Measurements from ENCODE around the gene NELFA. TPM values are rescaled to one million over a fixed set of nuclear protein-coding genes. Genes with fewer than 3 reads are reported as not detected.
"Not testable (repeated sequence)": the region's sequence is repeated elsewhere in the genome, so short reads cannot be mapped to it uniquely, and the experiment has no call there.

The NELFA gene
- total RNA-seq, 1 donor from 2014 or later = 21.8 TPM

DNA sequence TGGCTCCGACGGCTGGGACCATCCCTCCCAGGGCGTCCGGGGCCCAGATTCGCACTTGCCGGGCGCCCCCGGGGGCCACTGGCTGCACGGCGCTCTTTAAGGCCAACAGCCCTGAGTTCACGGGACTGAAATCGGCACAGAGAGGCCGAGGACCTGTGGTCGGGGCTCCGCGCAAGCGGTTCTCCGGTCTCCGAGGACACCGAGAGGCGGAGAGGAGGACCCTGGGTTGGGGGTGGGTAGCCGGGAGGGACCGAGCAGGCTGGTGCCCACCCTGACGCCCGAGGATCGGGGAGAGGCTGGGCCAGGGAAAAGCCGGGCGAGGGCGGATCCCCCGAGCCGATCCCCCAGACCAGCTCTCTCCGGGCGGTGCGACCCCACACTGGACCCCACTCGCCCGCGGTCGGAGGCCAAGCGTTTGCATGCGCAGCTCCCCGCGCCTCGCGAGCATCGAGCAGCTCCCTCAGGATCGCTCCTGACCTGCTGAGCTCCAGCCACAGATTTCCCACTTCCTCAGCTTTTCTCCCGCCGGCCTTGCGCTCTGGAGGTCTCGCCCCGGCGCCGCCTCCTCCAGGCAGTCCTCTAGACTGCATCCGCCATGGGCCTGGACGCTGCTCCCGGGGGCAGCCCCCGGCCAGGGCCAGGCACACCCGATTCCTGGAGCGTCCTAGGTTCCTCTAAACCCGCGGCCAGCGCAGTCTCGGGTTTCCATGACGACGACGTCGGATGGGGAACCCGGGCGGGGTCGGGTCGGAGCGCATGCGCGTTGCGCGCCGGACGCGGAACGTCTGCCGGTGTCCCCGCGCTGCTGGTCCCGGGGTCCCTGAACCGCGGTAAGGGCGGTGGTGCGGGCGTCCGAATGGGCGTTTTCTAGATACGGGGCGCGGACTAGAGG, 32.7 kb upstream of the NELFA start:
- DNase-seq (ENCODE audit: extremely low read depth, low read depth, low spot score) = no peak

DNA sequence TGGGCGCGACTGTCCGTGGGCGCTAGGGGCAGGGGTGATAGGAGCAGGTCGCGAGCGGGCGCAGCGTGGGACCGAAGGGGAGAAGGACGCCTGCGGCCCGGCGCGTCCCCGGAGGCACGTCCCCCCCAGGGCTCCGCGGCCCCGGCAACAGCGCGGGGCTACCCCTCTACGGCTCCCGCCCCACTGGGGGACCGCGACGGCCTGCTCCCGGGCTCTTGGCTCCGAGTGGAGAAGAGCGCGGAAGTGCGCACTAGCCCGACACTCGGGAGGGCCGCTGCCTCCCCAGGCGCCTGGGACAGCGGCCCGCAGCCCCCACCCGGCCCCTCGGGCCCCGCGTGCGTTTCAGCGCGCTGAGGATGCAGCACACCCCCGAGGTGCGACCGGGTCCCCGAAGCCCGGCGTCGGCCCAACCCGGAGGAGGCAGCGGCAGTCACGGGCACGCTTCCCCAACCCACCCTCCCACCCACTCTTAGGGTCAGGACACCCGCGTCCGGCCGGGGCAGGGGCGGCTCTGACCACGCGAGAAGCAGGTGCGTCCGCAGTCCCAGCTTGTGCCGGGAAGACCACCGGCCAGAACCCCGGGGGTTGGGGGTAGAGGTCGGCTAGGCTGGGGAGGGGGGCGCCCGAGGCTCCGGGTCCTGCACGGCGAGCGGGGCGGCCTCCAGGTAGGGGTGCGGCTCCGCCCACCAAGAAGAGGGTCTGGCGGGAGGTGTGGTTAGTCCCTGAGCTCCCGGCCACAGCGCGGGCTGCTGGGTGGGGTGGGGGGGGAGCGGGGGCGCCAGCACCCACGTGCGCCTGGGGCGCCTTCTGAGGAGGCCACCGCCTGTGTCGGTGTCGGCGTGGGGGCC, 31.8 kb upstream of the NELFA start:
- DNase-seq (ENCODE audit: extremely low read depth, low read depth, low spot score) = no peak

DNA sequence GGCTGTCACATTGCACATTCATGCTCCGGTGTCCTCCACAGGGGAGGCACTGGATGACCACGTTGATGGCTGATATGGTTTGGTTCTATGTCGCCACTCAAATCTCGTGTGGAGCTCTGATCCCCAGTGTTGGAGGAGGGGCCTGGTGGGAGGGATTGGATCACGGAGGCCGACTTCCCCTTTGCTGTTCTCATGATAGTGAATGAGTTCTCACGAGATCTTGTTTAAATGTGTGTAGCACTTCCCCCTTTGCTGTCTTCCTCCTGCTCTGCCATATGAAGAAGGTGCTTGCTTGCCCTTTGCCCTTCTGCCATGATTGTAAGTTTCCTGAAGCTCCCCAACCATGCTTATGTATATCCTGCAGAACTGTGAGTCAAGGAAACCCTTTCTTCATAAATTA, 28.1 kb upstream of the NELFA start:
- DNase-seq (ENCODE audit: extremely low read depth, low read depth, low spot score) = no peak

DNA sequence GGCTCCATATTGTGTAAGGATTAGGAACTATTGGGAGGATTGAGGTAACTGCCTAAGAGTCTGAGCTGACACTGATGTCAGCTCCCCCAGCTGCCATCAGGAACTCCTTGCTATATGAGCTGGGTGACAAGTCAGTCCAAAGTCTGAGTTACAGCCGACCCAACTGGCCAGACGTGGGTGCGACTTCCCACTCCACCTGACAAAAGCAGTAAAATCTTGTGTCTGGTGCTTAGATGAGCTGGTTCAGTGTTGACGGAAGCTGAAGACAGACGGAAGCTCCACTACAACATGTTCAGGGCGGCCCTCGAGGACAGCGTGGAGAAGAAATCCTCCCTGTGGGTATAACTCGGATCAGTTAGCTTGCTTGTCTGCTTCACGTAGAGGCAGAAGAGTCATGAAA, 27.6 kb upstream of the NELFA start:
- DNase-seq (ENCODE audit: extremely low read depth, low read depth, low spot score) = no peak

DNA sequence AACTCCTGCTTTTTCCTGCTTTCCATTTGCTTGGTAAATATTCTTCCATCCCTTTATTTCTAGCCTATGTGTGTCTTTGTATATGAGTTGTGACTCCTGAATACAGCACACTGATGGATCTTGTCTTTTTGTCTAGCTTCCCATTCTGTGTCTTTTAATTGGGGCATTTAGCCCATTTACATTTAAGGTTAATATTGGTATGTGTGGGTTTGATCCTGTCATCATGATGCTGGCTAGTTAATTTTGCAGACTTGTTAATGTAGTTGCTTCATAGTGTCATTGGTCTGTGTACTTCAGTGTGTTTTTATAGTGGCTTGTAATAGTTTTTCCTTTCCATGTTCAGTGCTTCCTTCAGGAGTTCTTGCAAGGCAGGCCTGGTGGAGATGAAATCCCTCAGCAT, 22.4 kb upstream of the NELFA start:
- not testable (repeated sequence) for DNase-seq (ENCODE audit: extremely low read depth, low read depth, low spot score)

DNA sequence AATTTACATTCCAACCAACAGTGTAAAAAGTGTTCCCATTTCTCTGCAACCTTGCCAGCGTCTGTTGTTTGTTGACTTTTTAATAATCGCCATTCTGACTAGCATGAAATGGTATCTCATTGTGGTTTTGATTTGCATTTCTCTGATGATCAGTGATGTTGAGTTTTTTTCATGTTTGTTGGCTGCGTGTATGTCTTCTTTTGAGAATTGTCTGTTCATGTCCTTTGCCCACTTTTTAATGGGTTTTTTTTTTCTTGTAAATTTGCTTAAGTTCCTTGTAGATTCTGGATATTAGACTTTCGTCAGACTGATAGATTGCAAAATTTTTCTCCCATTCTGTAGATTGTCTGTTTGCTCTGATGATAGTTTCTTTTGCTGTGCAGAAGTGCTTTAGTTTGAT, 18.3 kb upstream of the NELFA start:
- DNase-seq (ENCODE audit: extremely low read depth, low read depth, low spot score) = not testable (repeated sequence)

DNA sequence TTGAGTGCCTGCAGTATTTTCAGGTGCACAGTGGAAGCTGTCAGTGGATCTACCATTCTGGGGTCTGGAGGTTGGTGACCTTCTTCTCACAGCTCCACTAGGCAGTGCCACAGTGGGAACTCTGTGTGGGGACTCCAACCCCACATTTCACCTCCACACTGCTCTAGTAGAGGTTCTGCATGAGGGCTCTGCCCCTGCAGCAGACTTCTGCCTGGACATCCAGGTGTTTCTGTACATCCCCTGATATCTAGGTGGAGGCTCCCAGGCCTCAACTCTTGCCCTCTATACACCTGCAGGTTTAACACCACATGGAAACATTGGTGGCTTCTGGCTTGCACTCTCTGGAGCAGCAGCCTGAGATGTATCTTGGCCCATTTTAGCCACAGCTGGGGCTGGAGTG, 17.0 kb upstream of the NELFA start:
- DNase-seq (ENCODE audit: extremely low read depth, low read depth, low spot score) = no peak

DNA sequence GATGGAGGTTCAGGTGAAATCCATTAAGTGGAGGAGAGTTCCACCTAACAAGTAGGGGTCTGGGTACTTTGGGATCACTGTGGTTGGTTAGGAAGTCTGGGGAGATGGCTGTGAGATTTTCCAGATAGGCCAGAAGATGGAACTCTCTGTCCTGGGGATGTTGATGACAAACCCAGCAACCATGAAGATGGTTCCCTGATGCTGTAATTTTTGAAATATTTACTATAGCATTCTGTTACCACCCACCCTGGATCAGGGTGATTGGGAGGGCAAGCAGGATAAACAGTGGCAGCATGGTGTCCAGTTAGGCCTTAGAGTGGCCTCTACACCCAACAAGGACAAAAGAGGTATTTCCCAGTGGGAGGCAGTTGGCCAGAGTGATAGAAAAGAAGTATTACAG, 15.9 kb upstream of the NELFA start:
- no peak for DNase-seq (ENCODE audit: extremely low read depth, low read depth, low spot score)

DNA sequence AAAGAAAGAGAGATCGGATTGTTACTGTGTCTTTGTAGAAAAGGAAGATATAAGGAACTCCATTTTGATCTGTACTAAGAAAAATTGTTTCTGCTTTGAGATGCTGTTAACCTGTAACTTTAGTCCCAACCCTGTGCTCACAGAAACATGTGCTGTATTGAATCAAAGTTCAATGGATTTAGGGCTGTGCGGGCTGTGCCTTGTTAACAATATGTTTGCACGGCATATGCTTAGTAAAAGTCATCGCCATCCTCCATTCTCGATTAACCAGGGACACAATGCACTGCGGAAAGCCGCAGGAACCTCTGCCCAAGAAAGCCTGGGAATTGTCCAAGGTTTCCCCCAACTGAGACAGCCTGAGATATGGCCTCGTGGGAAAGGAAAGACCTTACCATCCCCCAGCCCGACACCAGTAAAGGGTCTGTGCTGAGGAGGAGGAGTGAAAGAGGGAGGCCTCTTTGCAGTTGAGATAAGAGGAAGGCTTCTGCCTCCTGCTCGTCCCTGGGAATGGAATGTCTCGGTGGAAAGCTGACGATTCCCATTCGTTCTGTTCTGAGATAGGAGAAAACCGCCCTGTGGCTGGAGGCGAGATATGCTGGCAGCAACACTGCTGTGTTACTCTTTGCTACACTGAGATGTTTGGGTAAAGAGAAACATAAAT, 12.7 kb upstream of the NELFA start:
- not testable (repeated sequence) for DNase-seq (ENCODE audit: extremely low read depth, low read depth, low spot score)

DNA sequence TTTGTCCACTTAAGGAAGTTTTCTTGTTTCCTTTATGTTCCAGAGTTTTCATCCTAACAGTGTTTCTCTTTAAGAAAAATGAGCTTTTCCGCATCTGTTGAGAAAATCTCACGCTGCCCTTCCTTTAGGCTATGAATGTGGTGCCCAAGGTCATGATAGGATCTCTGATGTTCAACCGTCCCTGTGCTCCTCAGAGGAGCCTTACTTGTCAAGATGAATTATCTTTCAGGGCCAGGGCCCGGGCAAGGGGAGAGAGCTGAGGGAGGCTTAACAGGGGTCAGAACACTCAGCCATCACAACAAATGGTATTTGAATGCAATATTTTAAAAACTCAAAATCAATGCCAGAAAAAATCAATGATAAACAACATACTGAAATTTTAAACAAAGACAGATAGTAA, 6.2 kb upstream of the NELFA start:
- DNase-seq (ENCODE audit: extremely low read depth, low read depth, low spot score) = no peak

DNA sequence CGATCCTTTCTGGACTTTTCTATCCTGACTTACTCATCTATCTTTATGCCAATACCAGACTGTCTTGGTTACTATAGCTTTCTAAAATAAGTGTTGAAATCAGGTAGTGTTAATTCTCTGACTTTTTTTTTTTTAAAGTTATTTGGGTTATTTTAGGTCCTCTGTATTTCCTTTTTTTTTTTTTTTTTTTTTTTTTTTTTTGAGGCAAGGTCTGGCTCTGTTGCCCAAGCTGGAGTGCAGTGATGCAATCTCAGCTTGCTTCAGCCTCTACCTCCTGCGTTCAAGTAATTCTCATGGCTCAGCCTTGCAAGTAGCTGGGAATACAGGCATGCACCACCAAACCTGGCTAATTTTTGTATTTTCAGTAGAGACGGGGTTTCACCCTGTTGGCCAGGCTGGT, 2.8 kb upstream of the NELFA start:
- no peak for DNase-seq (ENCODE audit: extremely low read depth, low read depth, low spot score)

DNA sequence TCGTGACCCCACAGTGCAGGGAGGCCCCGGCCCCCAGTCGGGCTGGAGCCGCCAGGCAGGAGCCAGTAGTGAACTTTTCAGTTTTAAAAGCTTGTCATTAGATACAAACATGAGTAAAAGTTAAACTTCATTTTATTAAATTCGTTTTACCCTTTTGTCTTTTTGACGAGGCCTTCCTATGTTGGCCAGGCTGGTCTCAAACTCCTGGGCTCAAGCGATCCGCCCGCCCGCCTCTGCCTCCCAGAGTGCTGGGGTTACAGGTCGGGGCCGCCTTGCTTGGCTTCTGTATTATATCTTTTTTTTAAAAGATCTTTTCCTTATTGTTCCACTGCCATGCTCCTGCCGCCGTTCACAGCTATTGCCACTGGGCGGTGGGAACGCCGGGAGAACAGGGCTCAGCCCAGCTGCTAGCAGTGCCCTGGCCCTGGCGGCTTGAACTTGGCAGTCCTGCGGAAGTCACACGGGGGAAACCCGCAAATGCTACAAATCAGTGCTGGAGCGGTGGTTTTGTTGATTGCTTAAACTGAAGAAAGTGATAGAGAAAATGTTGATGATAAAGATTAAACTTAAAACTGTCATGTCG, 968 bp upstream of the NELFA start:
- DNase-seq (ENCODE audit: extremely low read depth, low read depth, low spot score) = no peak

DNA sequence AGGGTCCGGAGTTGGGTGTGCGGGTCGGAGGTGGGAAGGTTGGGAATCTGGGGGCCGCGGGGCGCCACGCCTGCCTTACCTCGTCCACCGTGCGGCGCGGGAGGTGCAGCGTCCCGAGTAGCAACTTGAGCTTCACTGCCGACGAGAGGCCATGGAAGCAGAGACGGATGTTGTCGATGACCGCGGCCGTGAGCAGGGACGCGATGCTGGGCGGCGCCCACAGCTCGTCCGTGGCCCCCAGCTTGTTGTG, 178 bp downstream of the NELFA start:
- no peak for DNase-seq (ENCODE audit: extremely low read depth, low read depth, low spot score)

DNA sequence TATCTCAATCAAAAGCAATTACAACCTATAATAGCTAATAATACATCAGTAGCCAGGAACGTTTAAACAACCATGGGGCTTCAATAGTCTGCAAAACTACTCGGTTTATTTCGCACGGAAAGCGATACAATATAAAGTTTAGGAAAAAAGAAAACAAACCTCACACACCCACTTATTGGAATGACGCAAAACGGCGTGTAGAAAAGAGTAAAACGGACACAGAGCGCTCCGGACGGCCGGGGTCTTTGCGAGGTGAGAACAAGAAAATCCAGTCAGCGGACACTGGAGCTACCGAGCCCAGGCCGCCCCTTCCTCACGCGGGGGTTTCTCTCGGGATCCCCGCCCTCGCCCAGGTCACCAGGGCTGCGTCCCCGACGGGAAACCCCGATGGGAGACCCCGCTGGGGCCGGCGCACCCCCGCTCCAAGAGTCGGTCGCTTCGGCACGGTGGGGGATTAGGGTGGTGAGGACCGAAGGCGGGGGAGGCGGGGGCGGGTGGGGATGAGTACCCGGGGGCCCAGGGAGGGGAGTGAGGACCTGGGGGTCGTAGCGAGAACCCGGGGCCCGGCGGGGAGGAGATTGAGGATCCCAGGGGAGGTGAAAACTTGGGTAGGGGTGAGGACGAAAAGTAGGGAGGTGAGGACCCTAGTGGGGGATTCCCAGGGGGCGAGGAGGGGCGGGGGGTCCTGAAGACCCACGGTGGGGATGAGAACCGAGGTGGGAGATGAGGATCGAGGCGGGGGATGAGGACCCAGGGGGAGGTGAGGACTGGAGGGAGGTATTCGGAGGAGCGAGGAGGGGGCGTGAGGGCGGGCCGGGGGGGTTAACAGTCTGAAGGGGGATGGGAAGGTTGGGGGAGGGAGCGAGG, 737 bp downstream of the NELFA start:
- no peak for DNase-seq (ENCODE audit: extremely low read depth, low read depth, low spot score)

DNA sequence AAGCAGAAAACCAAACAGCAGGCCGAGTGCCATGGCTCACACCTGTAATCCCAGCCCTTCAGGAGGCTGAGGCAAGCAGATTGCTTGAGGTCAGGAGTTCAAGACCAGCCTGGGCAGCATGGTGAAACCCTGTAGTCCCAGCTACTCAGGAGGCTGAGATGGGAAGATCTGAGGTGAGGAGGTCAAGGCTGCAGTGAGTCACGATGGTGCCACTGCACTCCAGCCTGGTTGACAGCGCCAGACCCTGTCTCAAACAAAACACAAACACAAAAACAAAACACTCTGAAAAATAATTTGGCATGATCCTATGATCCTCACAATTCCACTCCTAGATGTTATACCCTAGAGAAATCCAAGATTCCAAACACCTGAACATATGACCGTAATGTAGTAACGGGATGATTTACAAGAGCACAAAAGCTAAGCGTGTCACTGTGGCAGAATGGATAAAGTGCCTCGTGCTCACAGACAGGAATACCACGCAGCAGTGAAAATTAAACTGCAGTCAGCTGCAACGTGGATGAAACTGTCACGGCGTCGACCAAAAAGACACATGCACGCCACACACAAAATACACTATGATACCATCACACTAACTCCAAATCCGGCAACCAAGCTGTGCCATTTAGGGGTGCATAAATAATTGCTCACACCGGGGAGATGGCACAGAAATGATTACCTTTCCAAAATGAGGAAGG, 1.7 kb downstream of the NELFA start:
- no peak for DNase-seq (ENCODE audit: extremely low read depth, low read depth, low spot score)

DNA sequence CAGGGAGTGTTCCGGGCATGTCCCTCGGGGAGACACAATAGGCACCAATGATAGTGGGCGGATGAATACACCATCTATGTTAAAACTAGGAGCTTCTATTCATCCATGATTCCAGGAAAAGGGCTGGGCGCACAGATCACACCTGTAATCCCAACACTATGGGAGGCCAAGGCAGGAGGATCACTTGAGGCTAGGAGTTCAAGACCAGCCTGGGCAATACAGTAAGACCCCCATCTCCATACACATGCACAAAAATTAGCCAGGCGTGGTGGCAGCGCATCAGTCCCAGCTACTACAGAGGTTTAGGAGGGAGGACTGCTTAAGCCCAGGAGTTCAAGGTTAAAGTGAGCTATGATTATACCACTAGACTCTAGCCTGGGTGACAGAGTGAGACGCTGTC, 2.4 kb downstream of the NELFA start:
- DNase-seq (ENCODE audit: extremely low read depth, low read depth, low spot score) = no peak

DNA sequence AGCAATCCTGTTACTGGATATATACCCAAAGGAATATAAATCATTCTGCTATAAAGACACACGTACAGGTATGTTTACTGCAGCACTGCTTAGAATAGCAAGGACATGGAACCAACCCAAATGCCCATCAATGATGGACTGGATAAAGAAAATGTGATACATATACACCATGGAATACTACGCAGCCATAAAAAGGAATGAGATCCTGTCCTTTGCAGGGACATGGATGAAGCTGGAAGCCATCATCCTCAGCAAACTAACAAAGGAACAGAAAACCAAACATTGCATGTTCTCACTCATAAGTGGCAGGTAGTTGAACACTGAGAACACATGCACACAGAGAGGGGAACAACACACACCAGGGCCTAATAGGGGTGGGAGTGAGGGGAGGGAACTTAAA, 5.4 kb downstream of the NELFA start:
- not testable (repeated sequence) for DNase-seq (ENCODE audit: extremely low read depth, low read depth, low spot score)

DNA sequence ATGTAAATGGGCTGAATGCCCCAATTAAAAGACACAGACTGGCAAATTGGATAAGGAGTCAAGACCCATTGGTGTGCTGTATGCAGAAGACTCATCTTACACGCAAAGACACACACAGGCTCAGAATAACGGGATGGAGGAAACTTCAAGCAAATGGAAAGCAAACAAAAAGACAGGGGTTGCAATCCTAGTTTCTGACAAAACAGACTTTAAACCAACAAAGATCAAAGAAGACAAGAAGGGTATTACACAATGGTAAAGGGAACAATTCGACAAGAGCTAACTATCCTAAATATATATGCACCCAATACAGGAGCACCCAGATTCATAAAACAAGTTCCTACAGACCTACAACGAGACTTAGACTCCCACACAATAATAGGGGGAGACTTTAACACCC, 9.5 kb downstream of the NELFA start:
- DNase-seq (ENCODE audit: extremely low read depth, low read depth, low spot score) = not testable (repeated sequence)

DNA sequence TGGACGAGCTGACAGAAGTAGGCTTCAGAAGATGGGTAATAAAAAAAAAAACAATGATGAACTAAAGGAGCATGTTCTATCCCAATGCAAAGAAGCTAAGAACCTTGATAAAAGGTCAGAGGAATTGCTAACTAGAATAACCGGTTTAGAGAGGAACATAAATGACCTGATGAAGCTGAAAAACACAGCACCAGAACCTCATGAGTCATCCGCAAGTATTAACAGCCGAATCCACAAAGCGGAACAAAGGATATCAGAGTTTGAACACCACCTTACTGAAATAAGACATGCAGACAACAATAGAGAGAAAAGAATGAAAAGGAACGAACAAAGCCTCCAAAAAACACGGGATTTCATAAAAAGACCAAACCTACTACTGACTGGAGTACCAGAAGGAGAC, 10.5 kb downstream of the NELFA start:
- DNase-seq (ENCODE audit: extremely low read depth, low read depth, low spot score) = no peak

DNA sequence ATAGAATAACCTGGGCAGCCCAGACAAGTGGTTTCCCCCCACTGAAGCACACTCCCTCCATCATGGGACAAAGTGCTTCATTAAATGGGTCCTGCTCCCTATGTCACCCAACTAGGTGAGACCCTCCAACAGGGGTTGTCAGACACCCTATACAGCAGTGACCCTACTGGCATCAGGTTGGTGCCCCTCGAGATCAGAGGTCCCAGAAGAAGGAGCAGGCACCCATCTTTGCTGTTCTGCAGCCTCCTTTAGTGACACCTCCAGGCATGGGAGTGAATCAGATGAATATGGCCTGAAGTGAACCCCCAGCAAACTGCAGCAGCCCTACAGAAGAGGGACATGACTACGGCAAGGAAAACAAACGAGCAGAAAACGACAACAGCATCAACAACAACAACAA, 11.1 kb downstream of the NELFA start:
- no peak for DNase-seq (ENCODE audit: extremely low read depth, low read depth, low spot score)

Data from glomerular endothelial cell (primary cell).